Muscle of back (tissue), 11 donors: ENCODE results near the gene ADISSP. TPM values are rescaled to one million over a fixed set of nuclear protein-coding genes. Genes with fewer than 3 reads are reported as not detected.

Experiments used
- DNase-seq, 3 donors: peaks; one replicate each; pipeline versions ENCODE4 v3.0.0 to v3.0.0-alpha.2; 2013
- polyA plus RNA-seq, 10 donors: library from polyadenylated mRNA; unstranded; fragments of 120-200 nt; gene quantifications; one replicate each; pipeline ENCODE4 v1.2.1, GENCODE V29; 2013; ENCODE audit not compliant: insufficient read length in 10 of 10

ADISSP gene
- polyA plus RNA-seq, 10 donors: 14.2 to 28.0 (median 20.5) TPM

- peak in 1 of 3 donors; percentile 15 for DNase-seq
Observed at GRCh38 chr20:3783511-3784195, 16.1 kb upstream of the ADISSP start.

GRCh38 chr20:3783068-3783489, 15.5 kb upstream of the ADISSP start:
- DNase-seq: peak in 1 of 3 donors; percentile 6

- DNase-seq: peak in 1 of 3 donors; percentile 6
Observed at GRCh38 chr20:3782597-3782996, 15.0 kb upstream of the ADISSP start.

GRCh38 chr20:3781153-3781910, 13.8 kb upstream of the ADISSP start, which contains the start of gene SPEF1:
TSS of gene SPEF1 (minus strand) at chr20:3781448. CDS start at chr20:3781287, 161 bp downstream.
- DNase-seq: peak; percentile 89 to 94 (median 91)

GRCh38 chr20:3778976-3779375, 11.4 kb upstream of the ADISSP start:
- peak in 1 of 3 donors; percentile 29 for DNase-seq

GRCh38 chr20:3777716-3778629, 10.4 kb upstream of the ADISSP start:
- peak in 1 of 3 donors; percentile 63 for DNase-seq

GRCh38 chr20:3777381-3777715, 9.8 kb upstream of the ADISSP start:
- no peak for DNase-seq

GRCh38 chr20:3775457-3776108, 8.0 kb upstream of the ADISSP start:
- DNase-seq: no peak

- no peak for DNase-seq
Observed at GRCh38 chr20:3771552-3772058, 4.1 kb upstream of the ADISSP start.

GRCh38 chr20:3768342-3769130, 983 bp upstream of the ADISSP start:
- DNase-seq: peak; percentile 75 to 92 (median 79)

- DNase-seq: no peak
Observed at GRCh38 chr20:3767110-3767426, 485 bp downstream of the ADISSP start.

GRCh38 chr20:3766422-3767109, 987 bp downstream of the ADISSP start:
- peak in 1 of 3 donors; percentile 21 for DNase-seq

- DNase-seq: peak in 1 of 3 donors; percentile 44
Observed at GRCh38 chr20:3765171-3765882, 2.2 kb downstream of the ADISSP start.

- DNase-seq: no peak
Observed at GRCh38 chr20:3764659-3765058, 2.9 kb downstream of the ADISSP start.

- no peak for DNase-seq
Observed at GRCh38 chr20:3763671-3764601, 3.6 kb downstream of the ADISSP start.

GRCh38 chr20:3760655-3761348, 6.8 kb downstream of the ADISSP start:
- DNase-seq: no peak

GRCh38 chr20:3759884-3760283, 7.7 kb downstream of the ADISSP start:
- DNase-seq: no peak
